WERI-Rb-1 (cell line): ENCODE measurements around the gene KHK.

Source experiments
- DNase-seq: peaks from one replicate; pipeline ENCODE4 v3.0.0-alpha.2; 2020
- H3K27ac ChIP-seq: fragments of 250-450 bp; sonication (Bioruptor Pico); 2 replicates; pipeline ENCODE4 v1.5.1; 2020; ENCODE audit warnings: mild to moderate bottlenecking, moderate library complexity
- H3K27me3 ChIP-seq: fragments of 250-450 bp; sonication (Bioruptor Pico); 2 replicates; pipeline ENCODE4 v1.5.1; 2021; ENCODE audit warnings: mild to moderate bottlenecking, low read depth, moderate library complexity; ENCODE audit not compliant: insufficient read depth, severe bottlenecking
- H3K36me3 ChIP-seq: fragments of 250-450 bp; sonication (Bioruptor Pico); 2 replicates; pipeline ENCODE4 v1.5.1; 2020; ENCODE audit warnings: mild to moderate bottlenecking, moderate library complexity
- H3K4me3 ChIP-seq: 2 replicates; pipeline ENCODE4 v1.5.1; 2011; ENCODE audit warnings: low read depth, mild to moderate bottlenecking, control low read depth, low read length
- H3K9me3 ChIP-seq: fragments of 250-450 bp; sonication (Bioruptor Pico); 2 replicates; pipeline ENCODE4 v1.5.1; 2021; ENCODE audit warnings: mild to moderate bottlenecking, moderate library complexity; ENCODE audit not compliant: severe bottlenecking
- CTCF ChIP-seq: IDR thresholded peaks from 2 replicates; pipeline ENCODE4 v1.5.1; 2011; ENCODE audit warnings: low read depth, mild to moderate bottlenecking, control low read depth, inconsistent platforms, low read length

Gene KHK

DNA sequence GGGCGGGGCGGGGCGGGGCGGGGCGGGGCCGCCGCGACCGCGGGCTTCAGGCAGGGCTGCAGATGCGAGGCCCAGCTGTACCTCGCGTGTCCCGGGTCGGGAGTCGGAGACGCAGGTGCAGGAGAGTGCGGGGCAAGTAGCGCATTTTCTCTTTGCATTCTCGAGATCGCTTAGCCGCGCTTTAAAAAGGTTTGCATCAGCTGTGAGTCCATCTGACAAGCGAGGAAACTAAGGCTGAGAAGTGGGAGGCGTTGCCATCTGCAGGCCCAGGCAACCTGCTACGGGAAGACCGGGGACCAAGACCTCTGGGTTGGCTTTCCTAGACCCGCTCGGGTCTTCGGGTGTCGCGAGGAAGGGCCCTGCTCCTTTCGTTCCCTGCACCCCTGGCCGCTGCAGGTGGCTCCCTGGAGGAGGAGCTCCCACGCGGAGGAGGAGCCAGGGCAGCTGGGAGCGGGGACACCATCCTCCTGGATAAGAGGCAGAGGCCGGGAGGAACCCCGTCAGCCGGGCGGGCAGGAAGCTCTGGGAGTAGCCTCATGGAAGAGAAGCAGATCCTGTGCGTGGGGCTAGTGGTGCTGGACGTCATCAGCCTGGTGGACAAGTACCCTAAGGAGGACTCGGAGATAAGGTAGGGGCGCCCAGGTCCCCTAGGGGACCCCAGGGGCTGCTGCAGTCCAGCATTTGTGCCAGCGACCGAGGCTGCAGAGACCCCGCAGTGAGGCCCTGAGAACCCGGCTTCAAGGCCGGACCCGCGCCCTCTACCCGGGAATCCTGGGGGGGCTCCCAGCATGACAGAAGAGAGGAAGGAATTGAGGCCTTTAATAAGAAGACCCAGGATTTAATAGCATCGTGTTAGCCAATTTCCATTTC, at the start of gene KHK:
KHK (plus strand) TSS at position 49 of the 870 bp plus-strand sequence; CDS start at position 537, 488 bp downstream.
- TF ChIP-seq CTCF: no peak
- DNase-seq: peak; percentile 85
- no peaks in the 10 kb centered on the region for H3K9me3 ChIP-seq
- H3K27ac ChIP-seq: peak within 1 kb of the TSS; percentile 74
- H3K36me3 ChIP-seq: no peaks in the 10 kb centered on the region
- H3K27me3 ChIP-seq: no peaks in the 10 kb centered on the region
- H3K4me3 ChIP-seq: peak within 1 kb of the TSS; percentile 79

- Histone ChIP-seq H3K27ac (no peak overlapping the region), H3K4me3 (no peak overlapping the region), H3K36me3 (peaks cover 77% of the 10 kb centered on the region), H3K27me3 (no peaks in the 10 kb centered on the region), H3K9me3 (no peaks in the 10 kb centered on the region)
- TF ChIP-seq CTCF: no peak
- DNase-seq: no peak
Observed at GRCh38 chr2:27038012-27038411, 48.6 kb upstream of the KHK start.

GRCh38 chr2:27038631-27039339, 47.8 kb upstream of the KHK start:
- no peak for TF ChIP-seq CTCF
- H3K27ac ChIP-seq: no peak overlapping the region
- peaks cover 77% of the 10 kb centered on the region for H3K36me3 ChIP-seq
- H3K4me3 ChIP-seq: no peak overlapping the region
- H3K27me3 ChIP-seq: no peaks in the 10 kb centered on the region
- no peaks in the 10 kb centered on the region for H3K9me3 ChIP-seq
- no peak for DNase-seq

- Histone ChIP-seq H3K4me3 (no peak overlapping the region), H3K36me3 (peaks cover 73% of the 10 kb centered on the region), H3K27me3 (no peaks in the 10 kb centered on the region), H3K9me3 (no peaks in the 10 kb centered on the region), H3K27ac (no peak overlapping the region)
- no peak for DNase-seq
- no peak for TF ChIP-seq CTCF
Observed at GRCh38 chr2:27039426-27039825, 47.1 kb upstream of the KHK start.

GRCh38 chr2:27039871-27040270, 46.7 kb upstream of the KHK start:
- Histone ChIP-seq H3K9me3 (no peaks in the 10 kb centered on the region), H3K27ac (no peak overlapping the region), H3K36me3 (peaks cover 70% of the 10 kb centered on the region), H3K27me3 (no peaks in the 10 kb centered on the region), H3K4me3 (no peak overlapping the region)
- TF ChIP-seq CTCF: no peak
- no peak for DNase-seq
